LNCAP (cell line): ENCODE results near the gene ELP4.

Experiments used
- CTCF ChIP-seq: fragments of 450-650 bp; IDR thresholded peaks from 2 replicates; pipeline ENCODE4 v1.5.1; 2017; ENCODE audit warnings: mild to moderate bottlenecking

The ELP4 gene

DNA sequence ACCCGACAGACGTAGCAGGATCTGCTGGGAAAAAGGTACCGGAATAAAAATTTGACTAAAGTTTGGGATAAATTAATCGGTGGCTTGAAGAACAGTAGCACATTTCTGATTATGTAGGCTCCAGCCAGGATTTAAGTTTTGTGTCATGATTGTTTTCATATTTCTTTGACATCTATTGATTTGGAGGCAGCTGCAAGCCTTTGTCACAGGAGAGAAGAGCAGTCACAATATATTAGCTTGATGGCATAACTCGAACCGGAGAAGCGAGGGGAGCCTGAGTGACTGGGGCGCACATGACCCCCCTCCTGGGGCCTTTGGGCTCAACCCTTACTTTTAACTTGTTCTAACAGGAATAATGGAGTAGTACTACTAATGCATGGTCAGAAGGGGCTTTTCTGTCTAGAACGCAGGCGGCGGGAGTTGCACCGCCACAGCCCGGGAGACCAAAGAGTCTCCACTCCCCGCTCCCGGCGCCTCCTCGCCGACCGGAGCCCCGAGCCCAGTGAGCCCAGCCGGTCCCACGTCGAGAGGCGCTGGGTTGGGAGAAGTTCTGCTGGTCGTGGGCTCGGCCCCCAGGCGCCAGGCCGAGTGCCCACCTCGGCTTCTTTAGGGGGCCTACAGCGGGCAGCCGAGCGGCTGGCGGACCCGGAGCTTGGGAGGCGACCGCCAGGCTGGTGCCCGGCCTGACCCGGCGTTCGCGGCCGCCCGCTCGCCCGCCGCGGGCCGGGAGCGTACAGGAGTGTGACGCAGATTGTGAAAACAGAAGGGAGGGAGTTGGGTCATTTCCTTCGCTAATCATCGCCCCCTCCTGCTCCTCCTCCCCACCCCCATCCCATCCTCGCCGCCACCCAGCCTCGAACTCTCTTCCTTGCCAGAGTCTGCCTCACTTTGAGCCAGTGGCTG is 317.2 kb downstream of the ELP4 start:
- TF ChIP-seq CTCF, result no peak

DNA sequence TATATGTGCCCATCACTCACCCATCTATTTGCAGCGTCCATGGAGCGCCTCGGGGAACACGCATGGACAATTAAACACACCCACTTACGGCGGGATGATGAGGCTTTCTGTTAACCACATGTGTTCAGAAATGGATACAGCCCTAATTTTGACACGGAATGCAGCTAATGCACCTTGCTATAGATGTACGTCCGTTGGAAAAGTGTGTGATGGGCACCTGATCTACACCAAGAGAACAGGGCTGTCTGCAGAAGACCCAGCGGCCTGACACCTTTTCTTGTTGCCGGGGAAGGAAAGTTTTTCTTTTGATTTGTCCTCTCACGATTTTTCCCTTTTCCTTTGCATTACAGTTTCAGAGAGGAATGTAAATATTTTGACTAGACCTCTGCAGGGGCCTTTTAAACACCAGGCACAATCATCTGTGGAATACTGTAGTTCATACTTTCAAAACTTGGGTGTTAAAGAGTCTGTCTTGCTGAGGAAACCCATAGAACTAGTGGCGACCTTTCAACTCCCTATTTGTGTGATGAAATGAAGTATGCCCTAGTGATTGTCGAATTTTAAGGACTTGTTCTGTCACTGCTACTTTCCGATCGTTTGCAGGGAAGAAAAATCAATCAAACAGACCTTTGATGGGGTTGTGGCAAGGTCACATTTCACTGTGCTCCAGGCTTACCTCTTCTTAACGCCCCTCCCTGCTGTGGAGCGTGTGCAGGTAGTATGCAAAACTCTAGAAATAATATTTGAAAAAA is 318.1 kb downstream of the ELP4 start:
- TF ChIP-seq CTCF, result no peak

GRCh38 chr11:31828217-31828616 is 318.6 kb downstream of the ELP4 start:
- no peak for TF ChIP-seq CTCF

DNA sequence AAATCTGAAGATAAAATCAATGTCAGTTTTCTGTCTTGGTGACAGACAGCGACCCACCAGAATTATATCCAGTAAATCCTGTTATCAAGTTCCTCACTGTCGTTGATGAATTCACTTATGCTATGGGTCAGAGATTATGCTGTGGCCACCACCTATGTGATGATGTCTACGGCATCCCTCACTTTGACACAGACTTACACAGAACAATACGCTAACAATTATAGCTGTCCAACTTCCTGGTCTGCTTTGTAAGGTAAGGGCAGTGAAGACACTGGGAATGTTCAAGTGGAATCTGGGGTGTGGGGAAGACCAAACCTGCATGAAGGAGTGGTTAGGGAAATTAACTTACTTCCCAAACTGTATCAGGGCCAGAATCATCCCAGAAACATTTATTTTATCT is 320.8 kb downstream of the ELP4 start:
- no peak for TF ChIP-seq CTCF

- no peak for TF ChIP-seq CTCF
Measured at GRCh38 chr11:31834237-31834636, 324.7 kb downstream of the ELP4 start.
